Activated naive CD4-positive, alpha-beta T cell treated with anti-CD3 and anti-CD28 coated beads, Interleukin-2, amount 50 U/mL, for 72 hours (primary cell): ENCODE results near the gene CCNL2. TPM values are rescaled to one million over a fixed set of nuclear protein-coding genes. Genes with fewer than 3 reads are reported as not detected.
"Not testable (repeated sequence)": the region's sequence is repeated elsewhere in the genome, so short reads cannot be mapped to it uniquely, and the experiment has no call there.

Experiments used
- ATAC-seq, 2 donors: fragments of 150-1000 bp; cut with Tn5 transposase; 2 replicates each; pipeline ENCODE4 v1.10.0; 2021; ENCODE audit warnings: mild to moderate bottlenecking in 2 of 2, moderate library complexity in 2 of 2
- DNase-seq, 2 donors: peaks; one replicate each; pipeline ENCODE4 v3.0.0; 2021 to 2022; ENCODE audit warnings: low spot score in 2 of 2
- H3K27ac Mint-ChIP-seq, 2 donors: one replicate each; pipeline ENCODE4 v1.8.0; 2022; ENCODE audit warnings: mild to moderate bottlenecking in 2 of 2, mixed read lengths in 2 of 2
- H3K36me3 Mint-ChIP-seq, 2 donors: one replicate each; pipeline ENCODE4 v1.8.0; 2022; ENCODE audit warnings: mixed read lengths in 2 of 2
- H3K9me3 Mint-ChIP-seq, 2 donors: one replicate each; pipeline ENCODE4 v1.8.0; 2022; ENCODE audit warnings: mixed read lengths in 2 of 2
- total RNA-seq, 2 donors: library from RNA; stranded (reverse); gene quantifications; one replicate each; pipeline ENCODE4 v1.2.3, GENCODE V29; 2022

The CCNL2 gene
- total RNA-seq, 2 donors from 2014 or later, result 108 to 174 TPM

GRCh38 chr1:1434131-1434823 lies 35.1 kb upstream of the CCNL2 start:
- H3K9me3 Mint-ChIP-seq, result no peaks in the 10 kb centered on the region
- DNase-seq (no peak), ATAC-seq (peak; percentile 4 to 8)
- H3K36me3 Mint-ChIP-seq, result no peaks in the 10 kb centered on the region
- no peak overlapping the region for H3K27ac Mint-ChIP-seq

DNA sequence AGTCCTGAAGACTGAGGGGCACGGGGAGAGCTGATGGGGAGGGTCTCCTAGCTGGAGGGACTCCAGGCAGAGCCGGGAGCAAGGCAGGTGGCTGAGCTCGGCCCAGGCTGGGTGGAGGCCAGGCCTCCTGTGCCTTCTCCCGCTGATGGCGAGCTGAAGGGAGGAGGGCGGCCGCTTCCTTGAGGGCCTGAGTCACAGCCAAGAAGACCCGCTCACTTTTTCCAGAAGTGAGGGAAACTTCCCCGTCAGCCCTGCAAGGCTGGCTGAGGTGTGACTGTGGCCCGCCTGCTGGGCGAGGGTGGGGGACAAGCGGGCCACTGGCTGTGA lies 34.6 kb upstream of the CCNL2 start:
- no peak overlapping the region for H3K27ac Mint-ChIP-seq
- DNase-seq (peak in 1 of 2 donors; percentile 56), ATAC-seq (peak; percentile 75 to 89)
- no peaks in the 10 kb centered on the region for H3K9me3 Mint-ChIP-seq
- H3K36me3 Mint-ChIP-seq, result no peaks in the 10 kb centered on the region

DNA sequence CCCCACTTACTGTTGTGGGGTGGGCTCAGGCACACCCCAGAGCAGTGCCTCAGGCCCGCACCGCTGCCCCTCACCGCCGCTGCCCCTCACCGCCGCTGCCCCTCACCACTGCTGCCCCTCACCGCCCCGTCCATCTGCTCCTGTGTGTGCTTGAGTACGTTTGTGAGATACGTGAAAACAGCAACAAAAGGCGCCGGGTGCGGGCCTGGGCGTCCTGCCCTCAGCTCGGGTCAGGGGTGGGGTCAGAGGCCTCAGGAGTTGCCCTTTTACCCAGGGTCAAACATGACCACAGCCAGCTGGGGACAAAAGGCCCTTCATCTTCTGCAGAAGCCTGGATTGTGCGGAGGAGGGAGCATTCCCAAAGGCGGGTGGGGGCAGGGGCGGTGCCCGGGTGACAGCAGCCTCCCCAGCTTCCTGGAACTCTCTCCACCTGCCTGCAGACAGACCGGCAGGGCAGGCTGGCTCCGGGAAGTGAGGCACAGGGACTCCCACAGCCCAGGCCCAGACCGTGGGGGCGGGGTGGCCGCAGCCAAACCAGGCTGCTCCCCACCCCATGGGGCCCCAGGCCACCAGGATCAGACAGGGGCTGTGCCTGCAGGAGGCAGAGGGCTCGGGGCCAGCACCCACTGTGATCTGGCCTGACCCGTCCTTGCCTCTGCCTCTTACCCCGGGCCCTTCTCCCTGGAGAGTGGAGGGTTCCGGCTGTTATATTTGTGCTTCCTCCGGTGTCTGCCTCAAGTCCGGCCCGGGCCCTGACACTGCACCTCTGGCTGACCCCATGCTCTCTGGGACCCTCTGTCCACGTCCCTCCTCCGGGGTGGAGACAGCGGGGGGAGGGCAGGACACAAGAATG lies 34.0 kb upstream of the CCNL2 start:
- DNase-seq (no peak), ATAC-seq (peak in 1 of 2 donors; percentile 18)
- Mint-ChIP-seq H3K9me3 (no peaks in the 10 kb centered on the region), H3K36me3 (no peaks in the 10 kb centered on the region), H3K27ac (no peak overlapping the region)

- H3K27ac Mint-ChIP-seq, result no peak overlapping the region
- no peaks in the 10 kb centered on the region for H3K9me3 Mint-ChIP-seq
- DNase-seq, result no peak
- H3K36me3 Mint-ChIP-seq, result no peaks in the 10 kb centered on the region
- no peak for ATAC-seq
These were observed 33.3 kb upstream of the CCNL2 start for GRCh38 chr1:1432274-1432950.

GRCh38 chr1:1431845-1432273 lies 32.7 kb upstream of the CCNL2 start:
- H3K27ac Mint-ChIP-seq, result no peak overlapping the region
- no peaks in the 10 kb centered on the region for H3K9me3 Mint-ChIP-seq
- no peak for ATAC-seq
- H3K36me3 Mint-ChIP-seq, result no peaks in the 10 kb centered on the region
- DNase-seq, result no peak

DNA sequence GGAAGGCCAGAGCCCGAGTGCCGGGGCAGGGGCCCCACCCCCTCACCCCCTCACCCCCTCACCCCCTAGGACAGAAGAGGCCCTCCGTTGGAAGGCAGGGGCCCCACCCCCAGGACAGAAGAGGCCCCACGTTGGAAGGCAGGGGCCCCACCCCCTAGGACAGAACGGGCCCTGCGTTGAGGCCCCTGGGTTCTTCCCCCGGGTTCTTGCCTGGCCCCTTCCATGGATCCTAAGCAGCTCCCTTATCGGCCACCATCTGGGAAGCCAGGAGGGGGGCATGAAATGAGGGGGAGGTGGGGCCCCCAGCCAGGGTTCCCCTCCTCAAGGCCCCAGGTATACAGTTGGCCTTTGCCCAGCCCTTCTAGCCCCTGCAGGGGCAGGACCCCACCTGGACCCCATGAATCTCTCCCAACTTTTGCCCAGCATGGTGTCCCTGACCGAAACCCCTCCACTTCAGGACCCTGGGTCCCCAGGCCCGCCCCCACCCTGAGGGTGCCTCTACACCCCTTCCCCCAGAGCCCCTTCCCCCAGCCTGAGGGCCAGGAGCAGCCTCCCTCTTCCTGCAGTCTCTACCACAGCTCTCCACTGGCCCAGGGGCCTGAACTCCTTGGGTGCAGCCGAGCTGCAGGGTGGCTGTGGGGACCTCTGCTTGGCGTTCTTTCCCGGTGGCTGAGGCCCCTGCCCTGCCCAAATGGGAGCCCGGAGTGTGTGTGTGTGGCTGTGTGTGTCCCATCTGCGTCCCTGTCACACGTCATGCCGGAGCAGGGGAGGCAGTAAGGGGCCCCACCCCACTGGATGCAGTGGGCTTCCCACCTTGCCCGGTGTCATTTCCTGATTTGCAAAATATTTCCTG lies 32.1 kb upstream of the CCNL2 start:
- no peaks in the 10 kb centered on the region for H3K36me3 Mint-ChIP-seq
- DNase-seq, result no peak
- H3K27ac Mint-ChIP-seq, result no peak overlapping the region
- H3K9me3 Mint-ChIP-seq, result no peaks in the 10 kb centered on the region
- ATAC-seq, result no peak

- Mint-ChIP-seq H3K36me3 (no peaks in the 10 kb centered on the region), H3K9me3 (no peaks in the 10 kb centered on the region), H3K27ac (no peak overlapping the region)
- ATAC-seq (no peak), DNase-seq (no peak)
These were observed 31.2 kb upstream of the CCNL2 start for GRCh38 chr1:1430114-1430982.

DNA sequence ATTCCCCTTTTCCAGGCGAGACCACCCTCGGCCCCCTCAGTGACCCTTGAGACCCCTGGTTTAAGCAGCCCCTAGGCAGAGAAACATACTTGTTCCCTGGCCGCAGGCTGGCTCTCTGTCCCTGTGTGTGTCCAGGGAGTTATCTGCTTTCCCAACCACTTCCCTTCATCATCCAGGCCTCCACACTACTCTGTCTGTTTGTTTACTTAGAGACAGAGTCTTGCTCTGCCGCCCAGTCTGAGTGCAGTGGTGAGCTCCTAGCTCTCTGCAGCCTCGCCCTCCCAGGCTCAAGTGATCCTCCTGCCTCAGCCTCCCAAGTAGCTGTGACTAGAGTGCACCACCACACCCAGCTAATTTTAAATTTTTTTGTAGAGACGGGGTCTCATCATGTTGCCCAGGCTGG lies 30.5 kb upstream of the CCNL2 start:
- Mint-ChIP-seq H3K36me3 (no peaks in the 10 kb centered on the region), H3K27ac (no peak overlapping the region), H3K9me3 (no peaks in the 10 kb centered on the region)
- ATAC-seq, result no peak
- DNase-seq, result no peak

GRCh38 chr1:1428967-1429366 lies 29.8 kb upstream of the CCNL2 start:
- DNase-seq, H3K36me3 Mint-ChIP-seq, H3K9me3 Mint-ChIP-seq, ATAC-seq, H3K27ac Mint-ChIP-seq: not testable (repeated sequence)

- no peak overlapping the region for H3K27ac Mint-ChIP-seq
- DNase-seq (no peak), ATAC-seq (no peak)
- no peaks in the 10 kb centered on the region for H3K9me3 Mint-ChIP-seq
- no peaks in the 10 kb centered on the region for H3K36me3 Mint-ChIP-seq
These were observed 29.0 kb upstream of the CCNL2 start for GRCh38 chr1:1428174-1428573.

DNA sequence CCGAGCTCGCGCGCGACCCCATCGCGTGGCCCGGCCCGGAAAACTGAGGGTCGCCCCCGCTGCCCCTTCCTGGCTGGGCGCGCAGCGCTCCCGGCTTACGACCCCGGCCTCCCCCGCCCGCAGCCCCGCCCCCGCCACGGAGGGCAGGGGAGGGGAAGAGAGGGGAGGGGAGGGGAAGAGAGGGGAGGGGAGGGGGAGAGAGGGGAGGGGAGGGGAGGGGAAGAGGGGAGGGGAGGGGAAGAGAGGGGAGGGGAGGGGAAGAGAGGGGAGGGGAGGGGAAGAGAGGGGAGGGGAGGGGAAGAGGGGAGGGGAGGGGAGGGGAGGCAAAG lies 28.6 kb upstream of the CCNL2 start:
- H3K36me3 Mint-ChIP-seq, result no peaks in the 10 kb centered on the region

GRCh38 chr1:1427106-1427819 lies 28.1 kb upstream of the CCNL2 start:
- DNase-seq, result no peak
- no peaks in the 10 kb centered on the region for H3K36me3 Mint-ChIP-seq

More for the DNA sequence above, 28.6 kb upstream of the CCNL2 start:
- no peak for ATAC-seq
- Mint-ChIP-seq H3K27ac (no peak overlapping the region), H3K9me3 (no peaks in the 10 kb centered on the region)
- no peak for DNase-seq

DNA sequence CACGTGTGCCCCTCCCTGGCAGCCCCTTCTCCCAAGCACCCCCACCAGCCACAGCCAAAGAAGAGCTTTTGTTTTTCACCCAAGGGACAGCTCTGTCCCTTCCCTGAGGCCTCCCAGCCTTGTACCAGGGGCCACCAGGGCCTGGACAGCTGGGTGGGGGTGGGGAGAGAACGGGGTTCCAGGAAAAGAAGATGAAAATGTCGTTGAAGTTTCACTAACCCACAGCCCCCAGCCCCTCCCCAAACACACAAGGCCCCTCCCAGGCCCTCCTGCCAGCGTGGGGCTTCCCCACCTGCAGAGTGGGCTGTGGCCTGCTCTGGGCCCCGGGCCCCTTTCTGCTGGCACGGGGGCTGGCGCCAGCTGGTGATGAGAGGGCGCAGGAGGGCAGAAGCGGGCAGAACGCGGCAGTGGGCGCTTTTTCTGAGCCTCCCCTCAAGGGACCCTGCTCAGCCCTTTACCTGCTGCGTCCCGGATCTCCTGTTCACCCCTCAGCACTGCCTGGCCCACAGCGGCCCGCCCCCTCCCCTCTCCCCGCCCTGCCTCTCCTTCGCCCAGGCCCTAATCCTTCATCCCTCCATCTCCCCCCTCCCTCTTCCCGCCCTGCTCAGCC lies 27.5 kb upstream of the CCNL2 start:
- ATAC-seq, result peak in 1 of 2 donors; percentile 46

More at GRCh38 chr1:1427106-1427819, 28.1 kb upstream of the CCNL2 start:
- Mint-ChIP-seq H3K9me3 (no peaks in the 10 kb centered on the region), H3K27ac (no peak overlapping the region)
- ATAC-seq, result no peak

GRCh38 chr1:1425753-1426495 lies 26.8 kb upstream of the CCNL2 start:
- ATAC-seq (no peak), DNase-seq (no peak)
- no peak overlapping the region for H3K27ac Mint-ChIP-seq

More for the DNA sequence above, 27.5 kb upstream of the CCNL2 start:
- no peaks in the 10 kb centered on the region for H3K36me3 Mint-ChIP-seq
- DNase-seq, result no peak
- H3K9me3 Mint-ChIP-seq, result no peaks in the 10 kb centered on the region
- H3K27ac Mint-ChIP-seq, result no peak overlapping the region

More at GRCh38 chr1:1425753-1426495, 26.8 kb upstream of the CCNL2 start:
- H3K36me3 Mint-ChIP-seq, result no peaks in the 10 kb centered on the region
- H3K9me3 Mint-ChIP-seq, result no peaks in the 10 kb centered on the region
